HepG2 (cell line): ENCODE measurements around the gene STX12.

ENCODE experiments used
- EP300 ChIP-seq, 3 experiments: sonication (generic) in 1 of 3; formaldehyde crosslinking in 1 of 3; IDR thresholded peaks; 2 replicates each; pipeline versions ENCODE4 v1.5.1 to v1.6.1; 2011 to 2020; ENCODE audit warnings: low read depth in 2 of 3, low read length in 2 of 3, borderline replicate concordance in 1 of 3, improper control_type of control experiment in 1 of 3, mild to moderate bottlenecking in 1 of 3, missing genetic modification reagents in 1 of 3, moderate library complexity in 1 of 3
- NR2C2 ChIP-seq: sonication (generic); formaldehyde crosslinking; IDR thresholded peaks from 2 replicates; pipeline ENCODE4 v1.4.0; 2020; ENCODE audit warnings: missing genetic modification reagents, mild to moderate bottlenecking, moderate library complexity, borderline replicate concordance
- STAG1 ChIP-seq: sonication (generic); formaldehyde crosslinking; IDR thresholded peaks from 2 replicates; pipeline ENCODE4 v1.4.0; 2020; ENCODE audit warnings: missing genetic modification reagents
- TBP ChIP-seq: sonication (generic); formaldehyde crosslinking; IDR thresholded peaks from 2 replicates; pipeline ENCODE4 v1.5.0; 2020; ENCODE audit warnings: missing genetic modification reagents
- TP53 ChIP-seq: sonication (generic); formaldehyde crosslinking; conservative IDR thresholded peaks from 2 replicates; pipeline ENCODE4 v1.4.0; 2020; ENCODE audit warnings: missing genetic modification reagents
- ZBTB21 ChIP-seq: sonication (generic); formaldehyde crosslinking; IDR thresholded peaks from 2 replicates; pipeline ENCODE4 v1.4.0; 2020; ENCODE audit warnings: missing genetic modification reagents
- ZFP62 ChIP-seq: sonication (generic); formaldehyde crosslinking; IDR thresholded peaks from 2 replicates; pipeline ENCODE4 v1.4.0; 2020; ENCODE audit warnings: missing genetic modification reagents
- ZNF747 ChIP-seq: sonication (generic); formaldehyde crosslinking; IDR thresholded peaks from 2 replicates; pipeline ENCODE4 v1.8.1; 2023; ENCODE audit warnings: missing genetic modification reagents, mild to moderate bottlenecking, borderline replicate concordance
- ZNF782 ChIP-seq: sonication (generic); formaldehyde crosslinking; IDR thresholded peaks from 2 replicates; pipeline ENCODE4 v1.4.0; 2020; ENCODE audit warnings: missing genetic modification reagents, mild to moderate bottlenecking, borderline replicate concordance
- TF ChIP-seq, protein P1 (sequence below): sonication (generic); formaldehyde crosslinking; IDR thresholded peaks from 2 replicates; pipeline ENCODE4 v1.4.0; 2020; ENCODE audit warnings: missing genetic modification reagents

DNA sequence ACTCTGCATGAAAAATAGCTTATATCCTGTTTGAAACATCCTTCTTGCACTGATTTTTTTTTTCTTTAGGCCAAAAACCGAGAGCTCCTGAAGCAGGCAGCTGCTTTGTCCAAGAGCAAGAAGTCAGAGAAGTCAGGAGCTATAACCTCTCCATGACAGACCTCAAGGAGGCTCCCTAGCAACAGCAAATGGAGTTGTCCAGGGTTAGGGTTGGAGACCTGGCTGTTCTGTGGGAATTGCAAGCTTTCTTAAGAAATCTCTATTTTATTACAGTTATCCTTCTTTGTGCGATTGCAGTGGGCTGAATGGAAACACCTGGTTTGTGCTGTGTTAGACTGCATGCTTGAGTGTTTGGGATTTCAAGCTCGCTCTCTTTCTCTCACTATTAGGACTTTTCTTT is 12.6 kb upstream of the STX12 start:
- TF ChIP-seq ZNF747 (CRISPR knock-in tag) = no peak
- no peak for TF ChIP-seq ZFP62 (CRISPR knock-in tag)
- TF ChIP-seq EP300 (IDR thresholded peaks at IDR 0.05; ENCODE audit: low read depth in 2 of 2, low read length in 2 of 2) = no peak
- TF ChIP-seq EP300 (CRISPR knock-in tag; IDR thresholded peaks at IDR 0.05; ENCODE audit: borderline replicate concordance) = no peak
- no peak for TF ChIP-seq TBP (CRISPR knock-in tag)
- TF ChIP-seq, protein P1, sequence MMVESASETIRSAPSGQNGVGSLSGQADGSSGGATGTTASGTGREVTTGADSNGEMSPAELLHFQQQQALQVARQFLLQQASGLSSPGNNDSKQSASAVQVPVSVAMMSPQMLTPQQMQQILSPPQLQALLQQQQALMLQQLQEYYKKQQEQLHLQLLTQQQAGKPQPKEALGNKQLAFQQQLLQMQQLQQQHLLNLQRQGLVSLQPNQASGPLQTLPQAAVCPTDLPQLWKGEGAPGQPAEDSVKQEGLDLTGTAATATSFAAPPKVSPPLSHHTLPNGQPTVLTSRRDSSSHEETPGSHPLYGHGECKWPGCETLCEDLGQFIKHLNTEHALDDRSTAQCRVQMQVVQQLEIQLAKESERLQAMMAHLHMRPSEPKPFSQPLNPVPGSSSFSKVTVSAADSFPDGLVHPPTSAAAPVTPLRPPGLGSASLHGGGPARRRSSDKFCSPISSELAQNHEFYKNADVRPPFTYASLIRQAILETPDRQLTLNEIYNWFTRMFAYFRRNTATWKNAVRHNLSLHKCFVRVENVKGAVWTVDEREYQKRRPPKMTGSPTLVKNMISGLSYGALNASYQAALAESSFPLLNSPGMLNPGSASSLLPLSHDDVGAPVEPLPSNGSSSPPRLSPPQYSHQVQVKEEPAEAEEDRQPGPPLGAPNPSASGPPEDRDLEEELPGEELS (CRISPR knock-in tag) = no peak
- TF ChIP-seq STAG1 (CRISPR knock-in tag) = peak; percentile 43
- no peak for TF ChIP-seq NR2C2 (CRISPR knock-in tag)
- no peak for TF ChIP-seq ZNF782 (CRISPR knock-in tag)
- no peak for TF ChIP-seq TP53 (CRISPR knock-in tag)
- no peak for TF ChIP-seq ZBTB21 (CRISPR knock-in tag)
